Measurements from ENCODE around the gene CHST15. TPM values are rescaled to one million over a fixed set of nuclear protein-coding genes. Genes with fewer than 3 reads are reported as not detected.

Gene CHST15
- total and polyA plus RNA-seq, 2 of the 8 experiments (the other 6 are each of a cell fraction or from before 2014, with no cell fraction given), result 8.8 to 9.1 TPM

DNA sequence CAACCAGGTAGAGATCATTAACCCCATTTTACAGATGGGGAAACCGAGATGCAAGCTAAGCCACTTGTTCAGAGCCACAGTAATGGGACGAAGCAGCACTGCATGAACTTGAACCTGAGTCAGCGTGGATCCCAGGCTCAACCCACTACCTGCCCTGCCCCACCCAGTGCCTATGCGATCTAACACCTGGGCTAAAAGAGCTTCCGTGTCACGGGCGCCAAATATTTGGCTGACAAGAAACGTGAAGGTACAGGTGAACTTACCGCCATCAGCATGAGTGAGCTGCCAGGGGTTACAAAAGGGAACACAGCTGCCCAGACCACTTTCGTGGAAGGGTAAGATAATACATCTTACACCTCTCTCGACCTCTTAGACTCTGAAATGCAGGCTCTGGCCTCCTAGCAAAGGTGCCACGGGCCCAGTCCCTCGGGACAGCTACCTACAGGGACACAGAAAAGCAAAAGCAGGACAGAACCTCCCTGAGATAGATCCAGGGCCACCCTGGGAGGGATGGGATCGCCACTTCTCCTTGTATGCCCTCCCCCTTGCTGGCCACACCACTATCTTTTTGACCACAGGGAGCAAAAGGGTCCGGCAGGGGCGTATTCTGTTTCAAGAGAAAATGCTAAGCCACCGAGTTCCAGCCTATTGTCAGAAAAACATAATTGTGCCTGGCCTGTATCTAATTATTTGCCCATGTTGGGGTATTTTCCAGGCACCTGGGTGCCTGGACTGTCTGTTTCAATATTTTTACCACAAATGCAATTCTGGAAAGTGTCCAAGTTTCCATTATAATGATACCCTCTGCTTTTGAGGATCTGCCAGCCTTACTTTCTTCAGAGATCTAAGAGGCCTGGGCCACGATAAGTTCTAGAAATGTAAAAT is 6.4 kb downstream of the CHST15 start (continued):
- no peak for TF ChIP-seq BRCA1 (IDR thresholded peaks at IDR 0.05; ENCODE audit: low read depth, low read length)
- TF ChIP-seq, protein P1, sequence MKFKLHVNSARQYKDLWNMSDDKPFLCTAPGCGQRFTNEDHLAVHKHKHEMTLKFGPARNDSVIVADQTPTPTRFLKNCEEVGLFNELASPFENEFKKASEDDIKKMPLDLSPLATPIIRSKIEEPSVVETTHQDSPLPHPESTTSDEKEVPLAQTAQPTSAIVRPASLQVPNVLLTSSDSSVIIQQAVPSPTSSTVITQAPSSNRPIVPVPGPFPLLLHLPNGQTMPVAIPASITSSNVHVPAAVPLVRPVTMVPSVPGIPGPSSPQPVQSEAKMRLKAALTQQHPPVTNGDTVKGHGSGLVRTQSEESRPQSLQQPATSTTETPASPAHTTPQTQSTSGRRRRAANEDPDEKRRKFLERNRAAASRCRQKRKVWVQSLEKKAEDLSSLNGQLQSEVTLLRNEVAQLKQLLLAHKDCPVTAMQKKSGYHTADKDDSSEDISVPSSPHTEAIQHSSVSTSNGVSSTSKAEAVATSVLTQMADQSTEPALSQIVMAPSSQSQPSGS (IDR thresholded peaks at IDR 0.05; ENCODE audit: low read length), result no peak
